CD14-positive monocyte (primary cell): ENCODE data around the gene TNIP1. TPM values are rescaled to one million over a fixed set of nuclear protein-coding genes. Genes with fewer than 3 reads are reported as not detected.

Experiments used
- DNase-seq, 3 donors: peaks; one replicate each; pipeline ENCODE4 v3.0.0-alpha.2; 2011 to 2022
- H2AFZ ChIP-seq: 2 replicates; pipeline ENCODE4 v1.6.0; 2012; ENCODE audit warnings: mild to moderate bottlenecking, low read depth, low read length, inconsistent platforms; ENCODE audit not compliant: insufficient read depth, poor library complexity, severe bottlenecking
- H3K27ac ChIP-seq, 2 donors: 1 replicate in 1 of 2; 2 replicates in 1 of 2; pipeline ENCODE4 v1.5.1; 2012 to 2013; ENCODE audit warnings: low read length in 2 of 2, control low read depth in 1 of 2, inconsistent platforms in 1 of 2, low read depth in 1 of 2, mild to moderate bottlenecking in 1 of 2
- H3K27me3 ChIP-seq, 2 donors: one replicate each; pipeline versions ENCODE4 v1.6.0 to v1.6.1; 2011 to 2013; ENCODE audit warnings: low read length in 2 of 2; ENCODE audit not compliant: control insufficient read depth in 2 of 2, insufficient read depth in 2 of 2
- H3K36me3 ChIP-seq, 2 donors: replicated peaks in 1 of 2; 1 replicate in 1 of 2; 2 replicates in 1 of 2; pipeline versions ENCODE4 v1.5.1 to v1.6.1; 2012 to 2013; ENCODE audit warnings: low read length in 2 of 2, control low read depth in 1 of 2, inconsistent platforms in 1 of 2, mild to moderate bottlenecking in 1 of 2; ENCODE audit not compliant: insufficient read depth in 2 of 2, control insufficient read depth in 1 of 2
- H3K4me1 ChIP-seq, 2 donors: 1 replicate in 1 of 2; 2 replicates in 1 of 2; pipeline versions ENCODE4 v1.5.1 to v1.6.1; 2012 to 2013; ENCODE audit warnings: low read length in 2 of 2, control low read depth in 1 of 2, inconsistent platforms in 1 of 2, mild to moderate bottlenecking in 1 of 2, moderate library complexity in 1 of 2; ENCODE audit not compliant: insufficient read depth in 2 of 2, control insufficient read depth in 1 of 2
- H3K4me2 ChIP-seq: replicated peaks from 2 replicates; pipeline ENCODE3; 2012; ENCODE audit warnings: low read length, moderate library complexity, mild to moderate bottlenecking; ENCODE audit not compliant: poor library complexity, severe bottlenecking; ENCODE audit errors: extremely low read depth
- H3K4me3 ChIP-seq, 3 experiments: fragments of 200-600 bp in 1 of 3; sonication (generic) in 1 of 3; replicated peaks in 1 of 3; 1 replicate in 2 of 3; 2 replicates in 1 of 3; pipeline ENCODE4 v1.5.1; 2011 to 2013; ENCODE audit warnings: low read length in 3 of 3, mild to moderate bottlenecking in 3 of 3, control low read depth in 2 of 3, low read depth in 2 of 3, inconsistent platforms in 1 of 3, moderate library complexity in 1 of 3
- H3K79me2 ChIP-seq: 2 replicates; pipeline ENCODE4 v1.6.0; 2012; ENCODE audit warnings: mild to moderate bottlenecking, control low read depth, inconsistent platforms, low read length, moderate library complexity; ENCODE audit not compliant: insufficient read depth
- H3K9ac ChIP-seq: 2 replicates; pipeline ENCODE4 v1.6.0; 2017; ENCODE audit warnings: low read length, mild to moderate bottlenecking; ENCODE audit not compliant: insufficient read depth, poor library complexity, severe bottlenecking
- H3K9me3 ChIP-seq, 2 donors: replicated peaks in 1 of 2; 1 replicate in 1 of 2; 2 replicates in 1 of 2; pipeline versions ENCODE4 v1.5.1 to v1.6.1; 2012 to 2013; ENCODE audit warnings: low read length in 2 of 2, control low read depth in 1 of 2; ENCODE audit not compliant: control insufficient read depth in 1 of 2, insufficient read depth in 1 of 2
- H4K20me1 ChIP-seq: 2 replicates; pipeline ENCODE4 v1.6.0; 2012; ENCODE audit warnings: mild to moderate bottlenecking, low read length, control low read depth, moderate library complexity; ENCODE audit not compliant: insufficient read depth
- H3K27ac Mint-ChIP-seq, 7 donors: one replicate each; pipeline ENCODE4 v1.8.0; 2020; ENCODE audit warnings: mild to moderate bottlenecking in 7 of 7, mixed read lengths in 7 of 7, moderate library complexity in 6 of 7, inconsistent platforms in 2 of 7
- H3K27me3 Mint-ChIP-seq, 3 donors: one replicate each; pipeline ENCODE4 v1.8.0; 2021 to 2022; ENCODE audit warnings: low read depth in 3 of 3, mild to moderate bottlenecking in 3 of 3, mixed read lengths in 3 of 3, moderate library complexity in 3 of 3, inconsistent platforms in 1 of 3
- H3K36me3 Mint-ChIP-seq, 2 donors: one replicate each; pipeline ENCODE4 v1.8.0; 2020; ENCODE audit warnings: mixed read lengths in 2 of 2, inconsistent platforms in 1 of 2, mild to moderate bottlenecking in 1 of 2
- H3K4me1 Mint-ChIP-seq: one replicate; pipeline ENCODE4 v1.8.0; 2020; ENCODE audit warnings: mild to moderate bottlenecking, mixed read lengths
- H3K4me3 Mint-ChIP-seq, 2 donors: one replicate each; pipeline ENCODE4 v1.8.0; 2020; ENCODE audit warnings: mild to moderate bottlenecking in 2 of 2, mixed read lengths in 2 of 2, moderate library complexity in 1 of 2
- H3K9me3 Mint-ChIP-seq, 7 donors: one replicate each; pipeline ENCODE4 v1.8.0; 2020 to 2022; ENCODE audit warnings: mixed read lengths in 7 of 7, mild to moderate bottlenecking in 6 of 7, moderate library complexity in 6 of 7, inconsistent platforms in 2 of 7
- CTCF ChIP-seq: fragments of 200-600 bp; IDR thresholded peaks from one replicate; pipeline ENCODE4 v1.8.0; 2022; ENCODE audit warnings: antibody characterized with exemption, mild to moderate bottlenecking
- WGBS: methylation state at CpG from one replicate; pipeline ENCODE4 v1.1.5; 2013; ENCODE audit warnings: missing lambda C conversion rate; ENCODE audit not compliant: insufficient coverage; 5-methylcytosine and 5-hydroxymethylcytosine counted together
- intact Hi-C, 2 donors: fragments of 100-400 bp; cut with micrococcal nuclease; formaldehyde crosslinking; loops; one replicate each; pipeline versions ENCODE4 v1.15.0 to v1.15.1; 2023
- polyA plus RNA-seq, 3 donors: library from polyadenylated mRNA; depleted of rRNA in 1 of 3; unstranded in 2 of 3; stranded (reverse) in 1 of 3; fragments of 300-500 nt in 2 of 3; fragments of >200 nt in 1 of 3; fragmentation: Illumina TruSeq in 2 of 3; gene quantifications; 1 replicate in 2 of 3; 2 replicates in 1 of 3; pipeline ENCODE4 v1.2.3, GENCODE V29; 2012 to 2021

TNIP1 gene
- polyA plus RNA-seq, 3 donors = 30.8 to 108 (median 46.4) TPM

- Histone ChIP-seq H3K9me3 (no peaks in the 10 kb centered on the region), H3K9ac (peak overlapping the region; percentile 52), H3K4me3 (peak overlapping the region in 1 of 3 experiments; percentile 43), H3K79me2 (peaks cover 77% of the 10 kb centered on the region), H3K4me2 (peak overlapping the region; percentile 53), H2AFZ (no peak overlapping the region), H3K27me3 (no peaks in the 10 kb centered on the region), H3K27ac (peak overlapping the region; percentile 69 to 90), H3K36me3 (peaks cover 15 to 41% of the 10 kb centered on the region in 2 donors), H3K4me1 (peaks cover 98 to 100% of the 10 kb centered on the region in 2 donors), H4K20me1 (peaks cover 71% of the 10 kb centered on the region)
- WGBS = 90% methylated on average over 4 of the region's 6 CpGs
- no peak for DNase-seq
- peaks cover 0 to 4% (median 0%) of the 10 kb centered on the region in 3 donors for H3K27me3 Mint-ChIP-seq
- H3K36me3 Mint-ChIP-seq = peaks cover 56 to 83% of the 10 kb centered on the region in 2 donors
- intact Hi-C loops = no loop called here
- no peaks in the 10 kb centered on the region for H3K9me3 Mint-ChIP-seq
- no peak overlapping the region for H3K4me3 Mint-ChIP-seq
- H3K4me1 Mint-ChIP-seq = peaks cover 99% of the 10 kb centered on the region
- no peak for TF ChIP-seq CTCF
- H3K27ac Mint-ChIP-seq = peak overlapping the region; percentile 96 to 99 (median 99)
Measured at GRCh38 chr5:151060742-151061141, 20.1 kb downstream of the TNIP1 start.

GRCh38 chr5:151058891-151059489 is 21.8 kb downstream of the TNIP1 start:
- H3K27ac ChIP-seq = peak overlapping the region; percentile 69 to 90
- Mint-ChIP-seq H3K27me3 (peaks cover 0 to 4% (median 0%) of the 10 kb centered on the region in 3 donors), H3K9me3 (no peaks in the 10 kb centered on the region), H3K27ac (peak overlapping the region; percentile 96 to 99 (median 99)), H3K4me1 (peaks cover 99% of the 10 kb centered on the region), H3K36me3 (peaks cover 71 to 89% of the 10 kb centered on the region in 2 donors), H3K4me3 (peak overlapping the region; percentile 62 to 78)
- DNase-seq = peak; percentile 72 to 84 (median 84)
- no peaks in the 10 kb centered on the region for H3K9me3 ChIP-seq
- TF ChIP-seq CTCF = no peak
- H3K4me1 ChIP-seq = peaks cover 92 to 99% of the 10 kb centered on the region in 2 donors
- peak overlapping the region; percentile 52 for H3K9ac ChIP-seq
- peak overlapping the region; percentile 53 for H3K4me2 ChIP-seq
- no peak overlapping the region for H2AFZ ChIP-seq
- intact Hi-C loops = loop anchor here (2.0 to 10.0 kb wide), 5 partner anchors 22 to 196 kb away; partner anchors contain the start of genes ANXA6 (in 1 of the 2), GM2A (in 1 of the 2) and TNIP1 (in 1 of the 2)
- no peaks in the 10 kb centered on the region for H3K27me3 ChIP-seq
- peaks cover 70% of the 10 kb centered on the region for H3K79me2 ChIP-seq
- peaks cover 29 to 48% of the 10 kb centered on the region in 2 donors for H3K36me3 ChIP-seq
- WGBS = 44% methylated on average over 7 of the region's 7 CpGs
- peaks cover 66% of the 10 kb centered on the region for H4K20me1 ChIP-seq
- H3K4me3 ChIP-seq = peak overlapping the region in 1 of 3 experiments; percentile 43
